BLaER1 (cell line): ENCODE results near the gene ACSS1.

Experiments used
- H3K27ac ChIP-seq: shearing (Covaris generic); formaldehyde crosslinking; 2 replicates; pipeline ENCODE4 v1.8.1; 2022
- H3K27me3 ChIP-seq: shearing (Covaris generic); formaldehyde crosslinking; 2 replicates; pipeline ENCODE4 v1.8.1; 2022
- H3K36me3 ChIP-seq: shearing (Covaris generic); formaldehyde crosslinking; 2 replicates; pipeline ENCODE4 v1.8.1; 2022
- H3K4me1 ChIP-seq: shearing (Covaris generic); formaldehyde crosslinking; 2 replicates; pipeline ENCODE4 v1.8.1; 2022
- H3K4me2 ChIP-seq: shearing (Covaris generic); formaldehyde crosslinking; 2 replicates; pipeline ENCODE4 v1.8.1; 2022
- H3K4me3 ChIP-seq: shearing (Covaris generic); formaldehyde crosslinking; 2 replicates; pipeline ENCODE4 v1.8.1; 2022
- H3K9ac ChIP-seq: shearing (Covaris generic); formaldehyde crosslinking; 2 replicates; pipeline ENCODE4 v1.8.1; 2022
- H3K9me3 ChIP-seq: shearing (Covaris generic); formaldehyde crosslinking; 2 replicates; pipeline ENCODE4 v1.8.1; 2022
- H4K20me1 ChIP-seq: shearing (Covaris generic); formaldehyde crosslinking; 2 replicates; pipeline ENCODE4 v1.8.1; 2022
- Cebpa-rat ChIP-seq: shearing (Covaris generic); IDR thresholded peaks from 2 replicates; pipeline ENCODE4 v1.8.1; 2022

The ACSS1 gene

GRCh38 chr20:25061103-25061799 is 3.3 kb upstream of the ACSS1 start:
- no peak for TF ChIP-seq Cebpa-rat
- Histone ChIP-seq H3K9ac (no peak overlapping the region), H4K20me1 (peaks cover 7% of the 10 kb centered on the region), H3K9me3 (no peaks in the 10 kb centered on the region), H3K4me3 (no peak overlapping the region), H3K4me2 (no peak overlapping the region), H3K36me3 (no peaks in the 10 kb centered on the region), H3K4me1 (peaks cover 37% of the 10 kb centered on the region), H3K27me3 (no peaks in the 10 kb centered on the region), H3K27ac (no peak overlapping the region)

DNA sequence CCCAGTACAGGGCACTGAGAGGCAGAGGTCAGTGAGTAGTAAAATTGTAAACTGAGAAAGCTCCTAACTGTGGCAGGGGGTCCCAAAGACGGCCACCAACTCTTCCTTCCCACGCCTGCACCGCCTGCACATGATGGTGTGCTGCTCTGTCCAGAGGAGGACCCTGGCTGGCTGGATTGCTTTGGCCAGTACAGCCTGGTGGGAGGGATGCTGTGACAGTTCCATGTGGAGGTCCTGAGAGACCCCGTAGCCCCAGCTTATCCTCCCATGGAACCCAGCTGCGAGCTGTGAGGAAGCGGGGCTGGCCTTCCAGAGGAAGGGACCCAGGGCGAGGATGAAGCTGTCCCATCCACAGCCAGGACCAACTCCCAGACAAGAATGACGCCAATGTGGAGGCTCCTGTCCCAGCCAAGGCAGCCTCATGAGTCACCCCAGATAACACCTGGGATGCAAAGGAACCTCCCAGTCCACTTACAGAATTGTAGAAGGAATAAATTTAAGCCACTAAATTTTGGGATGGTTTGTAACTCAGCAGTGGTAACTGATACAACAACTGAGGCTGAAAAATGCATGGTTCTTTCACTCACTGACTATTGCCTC is 2.0 kb upstream of the ACSS1 start:
- peak overlapping the region; percentile 97 for H3K4me2 ChIP-seq
- no peak overlapping the region for H3K27ac ChIP-seq
- no peak for TF ChIP-seq Cebpa-rat
- peaks cover 20% of the 10 kb centered on the region for H4K20me1 ChIP-seq
- no peaks in the 10 kb centered on the region for H3K27me3 ChIP-seq
- H3K4me3 ChIP-seq, result no peak overlapping the region
- H3K9ac ChIP-seq, result no peak overlapping the region
- H3K4me1 ChIP-seq, result peaks cover 42% of the 10 kb centered on the region
- no peaks in the 10 kb centered on the region for H3K9me3 ChIP-seq
- peaks cover 9% of the 10 kb centered on the region for H3K36me3 ChIP-seq

DNA sequence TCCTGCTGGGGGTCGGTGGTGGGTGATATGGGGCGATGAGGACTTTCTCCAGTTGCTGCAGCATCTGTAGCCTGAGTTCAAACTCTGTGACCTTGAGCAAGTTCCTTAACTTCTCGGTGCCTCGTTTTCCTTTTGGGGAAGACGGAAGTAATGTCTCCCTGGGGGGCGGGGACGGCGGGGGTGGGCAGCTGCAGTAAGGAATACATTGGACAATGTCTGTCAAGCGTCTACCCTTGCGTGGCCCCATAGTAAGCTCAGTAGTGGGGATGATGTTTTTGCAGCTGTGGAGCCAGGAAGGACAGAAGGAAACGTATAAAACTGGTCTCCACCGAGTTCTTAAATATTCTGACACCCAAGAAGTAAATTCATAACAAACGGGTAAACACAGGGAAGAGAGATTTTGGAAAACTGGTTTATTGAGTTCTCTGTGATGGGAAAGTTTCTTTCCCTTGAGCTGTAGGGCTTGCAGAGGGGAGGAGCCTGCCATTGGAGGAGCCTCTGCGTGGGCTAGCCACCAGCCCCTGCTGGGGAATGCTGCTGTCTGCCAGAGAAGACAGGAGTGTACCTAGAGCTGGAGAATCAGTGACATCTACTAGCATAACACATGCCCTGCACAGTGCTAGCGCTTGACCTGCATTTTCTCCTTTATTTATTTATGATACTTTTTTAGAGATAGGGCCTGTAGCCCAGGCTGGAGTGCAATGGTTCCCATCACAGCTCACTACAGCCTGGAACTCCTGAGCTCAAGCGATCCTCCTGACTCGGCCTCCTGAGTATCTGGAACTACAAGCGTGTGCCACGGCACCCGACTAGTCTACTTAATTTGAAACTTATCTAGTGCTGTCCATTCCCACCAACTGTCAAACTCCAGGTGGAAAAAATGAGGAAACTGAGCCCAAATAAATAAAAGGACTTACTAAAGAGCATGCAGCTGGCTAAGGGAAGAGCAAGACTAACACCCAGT is 1.2 kb upstream of the ACSS1 start:
- Histone ChIP-seq H3K36me3 (peaks cover 9% of the 10 kb centered on the region), H4K20me1 (peaks cover 28% of the 10 kb centered on the region), H3K27me3 (no peaks in the 10 kb centered on the region), H3K4me1 (peaks cover 46% of the 10 kb centered on the region), H3K27ac (peak overlapping the region; percentile 90), H3K4me2 (peak overlapping the region; percentile 97), H3K9me3 (no peaks in the 10 kb centered on the region), H3K4me3 (peak overlapping the region; percentile 74), H3K9ac (peak overlapping the region; percentile 82)
- TF ChIP-seq Cebpa-rat, result no peak

DNA sequence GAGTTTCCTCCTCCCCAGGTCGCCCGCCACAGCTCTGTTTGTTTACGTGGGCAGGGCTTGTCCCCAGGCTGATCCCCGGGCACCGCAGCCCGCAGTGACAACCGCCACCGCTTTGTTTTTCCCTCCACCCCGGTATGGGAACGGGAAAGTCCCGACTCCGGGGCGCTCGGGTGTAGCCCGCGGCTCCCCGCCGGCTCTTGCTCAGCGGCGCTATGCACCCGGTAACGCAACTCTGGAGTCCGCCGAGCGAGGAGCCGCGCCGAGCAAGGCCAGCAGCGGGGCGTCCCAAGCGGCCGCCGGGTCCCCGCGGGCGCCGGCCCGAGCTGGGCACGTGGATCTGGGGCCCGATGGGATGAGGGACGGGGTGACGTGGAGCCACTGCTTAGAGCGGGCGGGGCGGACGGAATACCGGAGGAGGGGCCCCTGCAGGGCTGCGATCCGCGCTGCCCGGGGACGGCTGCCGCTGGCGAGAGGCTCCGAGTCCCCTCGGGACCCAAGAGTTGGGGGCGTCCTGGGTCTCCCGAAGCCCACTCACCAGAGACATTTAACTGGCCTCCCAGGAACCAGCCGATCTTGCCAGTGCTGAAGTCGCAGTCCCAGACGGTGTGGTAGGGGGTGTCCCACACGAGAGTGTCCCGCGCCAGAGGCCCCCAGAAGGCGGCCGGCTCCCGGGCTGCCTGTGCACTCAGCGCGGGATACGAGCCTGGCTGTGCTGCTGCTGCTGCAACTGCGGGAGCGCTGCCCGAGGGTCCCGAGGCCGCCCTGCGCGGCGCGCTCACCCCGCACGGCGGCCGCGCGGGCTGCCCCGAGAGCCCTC is 497 bp downstream of the ACSS1 start:
- Histone ChIP-seq H3K27ac (peak overlapping the region; percentile 90), H3K4me3 (peak overlapping the region; percentile 74), H3K4me2 (peak overlapping the region; percentile 97), H3K36me3 (peaks cover 9% of the 10 kb centered on the region), H3K27me3 (no peaks in the 10 kb centered on the region), H3K9me3 (no peaks in the 10 kb centered on the region), H3K4me1 (peaks cover 63% of the 10 kb centered on the region), H3K9ac (peak overlapping the region; percentile 82), H4K20me1 (peaks cover 45% of the 10 kb centered on the region)
- no peak for TF ChIP-seq Cebpa-rat

DNA sequence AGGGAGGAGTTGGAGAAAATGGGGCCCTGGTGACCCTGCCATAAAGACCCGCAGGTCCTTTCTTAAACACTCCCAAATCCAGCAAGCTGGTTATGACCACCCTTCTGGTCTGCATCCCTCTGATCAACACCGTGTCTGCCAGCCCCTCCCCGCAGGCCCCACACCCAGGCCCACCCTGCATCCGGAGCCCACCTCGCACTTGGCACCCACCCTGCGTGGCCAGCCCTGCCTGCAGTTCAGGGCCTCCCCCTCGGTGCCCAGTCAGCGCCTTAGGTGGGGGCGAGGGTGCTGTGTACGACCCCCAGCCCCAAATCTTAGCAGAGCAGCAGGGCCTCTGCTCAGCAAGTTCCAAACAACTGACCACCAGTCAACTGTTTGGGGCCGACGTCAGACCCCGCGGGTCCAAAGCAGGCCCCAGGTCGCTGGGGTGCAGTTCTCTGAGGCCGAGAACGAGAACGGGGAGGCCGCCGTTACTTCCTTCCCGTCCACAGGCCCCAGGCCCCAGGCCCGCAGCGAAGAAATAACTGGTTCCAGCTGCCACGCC is 1.2 kb downstream of the ACSS1 start:
- H3K27me3 ChIP-seq, result no peaks in the 10 kb centered on the region
- peaks cover 9% of the 10 kb centered on the region for H3K36me3 ChIP-seq
- peak overlapping the region; percentile 74 for H3K4me3 ChIP-seq
- peaks cover 52% of the 10 kb centered on the region for H4K20me1 ChIP-seq
- H3K9ac ChIP-seq, result peak overlapping the region; percentile 82
- peak overlapping the region; percentile 90 for H3K27ac ChIP-seq
- H3K4me1 ChIP-seq, result peaks cover 70% of the 10 kb centered on the region
- peak overlapping the region; percentile 97 for H3K4me2 ChIP-seq
- H3K9me3 ChIP-seq, result no peaks in the 10 kb centered on the region
- TF ChIP-seq Cebpa-rat, result no peak

GRCh38 chr20:25055711-25056495 is 2.0 kb downstream of the ACSS1 start:
- H3K4me3 ChIP-seq, result peak overlapping the region; percentile 74
- peak overlapping the region; percentile 97 for H3K4me2 ChIP-seq
- H4K20me1 ChIP-seq, result peaks cover 61% of the 10 kb centered on the region
- no peak for TF ChIP-seq Cebpa-rat
- no peaks in the 10 kb centered on the region for H3K9me3 ChIP-seq
- no peaks in the 10 kb centered on the region for H3K27me3 ChIP-seq
- H3K9ac ChIP-seq, result peak overlapping the region; percentile 82; the same call in 1 of the 2 replicates
- H3K4me1 ChIP-seq, result peaks cover 78% of the 10 kb centered on the region
- H3K36me3 ChIP-seq, result peaks cover 17% of the 10 kb centered on the region
- peak overlapping the region; percentile 90; the same call in 1 of the 2 replicates for H3K27ac ChIP-seq

DNA sequence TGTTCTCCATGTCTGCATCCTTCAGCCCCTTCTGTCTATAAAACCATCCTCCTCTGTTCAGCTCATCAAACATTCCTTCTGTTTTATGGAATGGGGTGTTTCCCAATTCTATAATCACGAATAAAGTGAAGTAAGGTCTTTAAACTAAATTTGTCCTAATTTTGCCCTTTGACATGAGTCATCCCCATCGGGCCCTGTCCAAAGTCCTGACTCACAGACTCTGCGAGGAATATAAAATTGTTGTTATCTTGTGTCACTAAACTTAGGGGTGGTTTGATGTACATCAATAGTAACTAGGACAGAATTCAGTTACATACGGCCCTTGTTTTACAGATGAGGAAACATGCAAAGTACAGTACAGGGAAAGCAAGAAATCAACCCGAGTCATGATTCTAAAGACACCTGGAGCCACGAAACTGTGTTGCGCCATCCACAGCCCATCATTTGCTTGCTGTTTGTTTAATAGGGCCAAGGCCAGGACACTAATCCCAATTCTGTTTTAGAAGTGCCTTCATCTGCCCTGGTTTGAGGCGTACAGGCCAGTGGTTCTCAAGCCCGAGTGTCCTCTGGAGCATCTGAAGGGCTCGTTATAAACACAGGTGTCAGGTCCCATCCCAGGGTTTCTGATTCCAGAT is 2.8 kb downstream of the ACSS1 start:
- no peaks in the 10 kb centered on the region for H3K9me3 ChIP-seq
- TF ChIP-seq Cebpa-rat, result 0 out of 2 replicates have a peak, but pooled peaks have one; percentile 24
- H3K27ac ChIP-seq, result no peak overlapping the region
- peaks cover 68% of the 10 kb centered on the region for H4K20me1 ChIP-seq
- H3K9ac ChIP-seq, result no peak overlapping the region
- no peak overlapping the region for H3K4me3 ChIP-seq
- peak overlapping the region; percentile 97 for H3K4me2 ChIP-seq
- peaks cover 22% of the 10 kb centered on the region for H3K36me3 ChIP-seq
- H3K27me3 ChIP-seq, result no peaks in the 10 kb centered on the region
- H3K4me1 ChIP-seq, result peaks cover 86% of the 10 kb centered on the region
